Neural cell (in vitro differentiated cells): Measurements from ENCODE around the gene ZBTB7C. TPM values are rescaled to one million over a fixed set of nuclear protein-coding genes. Genes with fewer than 3 reads are reported as not detected.

Experiments used
- H2AFZ ChIP-seq: fragments of 200-600, 300-800 bp; sonication (generic), shearing (Covaris generic); 2 replicates; pipeline ENCODE4 v1.6.0; 2014; ENCODE audit warnings: low read depth, mild to moderate bottlenecking, antibody characterized with exemption, low read length, moderate library complexity
- H3F3A ChIP-seq: fragments of 200-600 bp; shearing (Covaris generic); 2 replicates; pipeline ENCODE4 v1.6.1; 2016; ENCODE audit warnings: mild to moderate bottlenecking, moderate library complexity, mixed read lengths, antibody characterized with exemption, low read length; ENCODE audit not compliant: insufficient read depth, poor library complexity, severe bottlenecking
- H3K27ac ChIP-seq: fragments of 200-600, 300-800 bp; sonication (generic), shearing (Covaris generic); 2 replicates; pipeline ENCODE4 v1.5.1; 2014; ENCODE audit warnings: mild to moderate bottlenecking, low read length, moderate library complexity
- H3K27me3 ChIP-seq: fragments of 300-800, 200-600 bp; sonication (generic), shearing (Covaris generic); 2 replicates; pipeline ENCODE4 v1.6.0; 2014; ENCODE audit warnings: mild to moderate bottlenecking, low read depth, low read length, moderate library complexity; ENCODE audit not compliant: insufficient read depth
- H3K36me3 ChIP-seq: fragments of 300-800, 200-600 bp; sonication (generic), shearing (Covaris generic); 2 replicates; pipeline ENCODE4 v1.5.1; 2014; ENCODE audit warnings: mild to moderate bottlenecking, antibody characterized with exemption, low read length, moderate library complexity; ENCODE audit not compliant: insufficient read depth
- H3K4me2 ChIP-seq: fragments of 300-800, 200-600 bp; sonication (generic), shearing (Covaris generic); 2 replicates; pipeline ENCODE4 v1.6.0; 2014; ENCODE audit warnings: mild to moderate bottlenecking, low read length
- H3K4me3 ChIP-seq: fragments of 300-800, 200-600 bp; sonication (generic), shearing (Covaris generic); 2 replicates; pipeline ENCODE4 v1.5.1; 2014; ENCODE audit warnings: mild to moderate bottlenecking, low read length, moderate library complexity
- H3K79me2 ChIP-seq: fragments of 200-600 bp; shearing (Covaris generic); replicated peaks from 2 replicates; pipeline ENCODE4 v1.6.0; 2014; ENCODE audit warnings: mild to moderate bottlenecking, low read length, moderate library complexity; ENCODE audit not compliant: insufficient read depth
- H3K9ac ChIP-seq: fragments of 300-800, 200-600 bp; sonication (generic), shearing (Covaris generic); 2 replicates; pipeline ENCODE4 v1.6.1; 2016; ENCODE audit warnings: mild to moderate bottlenecking, low read length, mixed read lengths
- H3K9me2 ChIP-seq: fragments of 200-600 bp; shearing (Covaris generic); 2 replicates; pipeline ENCODE4 v1.6.1; 2016; ENCODE audit warnings: mild to moderate bottlenecking, low read length, mixed read lengths; ENCODE audit not compliant: insufficient read depth
- H3K9me3 ChIP-seq: fragments of 200-600, 300-800 bp; sonication (generic), shearing (Covaris generic); 2 replicates; pipeline ENCODE4 v1.6.1; 2016; ENCODE audit warnings: mild to moderate bottlenecking, mixed run types, low read length, moderate library complexity, mixed read lengths
- H4K20me1 ChIP-seq: fragments of 200-600 bp; shearing (Covaris generic); 2 replicates; pipeline ENCODE4 v1.6.1; 2016; ENCODE audit warnings: mild to moderate bottlenecking, mixed run types; ENCODE audit not compliant: insufficient read depth
- EP300 ChIP-seq: fragments of 450-650 bp; conservative IDR thresholded peaks from 2 replicates; pipeline ENCODE4 v1.6.1; 2014; ENCODE audit warnings: antibody characterized with exemption, mild to moderate bottlenecking, moderate library complexity; ENCODE audit not compliant: poor library complexity, severe bottlenecking
- EZH2 ChIP-seq: fragments of 200-600, 300-800 bp; shearing (Covaris generic), sonication (generic); IDR thresholded peaks from 2 replicates; pipeline ENCODE4 v1.6.1; 2014; ENCODE audit warnings: antibody characterized with exemption, low read length, borderline replicate concordance, mild to moderate bottlenecking; ENCODE audit not compliant: insufficient read depth, poor library complexity, severe bottlenecking
- MXI1 ChIP-seq: fragments of 450-650 bp; conservative IDR thresholded peaks from 2 replicates; pipeline ENCODE4 v1.6.1; 2014; ENCODE audit warnings: antibody characterized with exemption, mild to moderate bottlenecking; ENCODE audit not compliant: poor library complexity, severe bottlenecking
- POLR2AphosphoS5 ChIP-seq: IDR thresholded peaks from 2 replicates; pipeline ENCODE4 v1.6.1; 2012
- RAD21 ChIP-seq: fragments of 450-650 bp; conservative IDR thresholded peaks from 2 replicates; pipeline ENCODE4 v1.6.1; 2014; ENCODE audit warnings: antibody characterized with exemption, mild to moderate bottlenecking, moderate library complexity
- SMC3 ChIP-seq: fragments of 450-650 bp; conservative IDR thresholded peaks from 2 replicates; pipeline ENCODE4 v1.6.1; 2014; ENCODE audit warnings: antibody characterized with exemption, mild to moderate bottlenecking, moderate library complexity; ENCODE audit not compliant: poor library complexity
- TAF1 ChIP-seq: IDR thresholded peaks from 2 replicates; pipeline ENCODE4 v1.6.1; 2012; ENCODE audit warnings: low read depth
- polyA plus RNA-seq: library from polyadenylated mRNA; depleted of rRNA; stranded (reverse); fragments of >200 nt; gene quantifications from 2 replicates; pipeline ENCODE4 v1.2.3, GENCODE V29; 2014
- TF ChIP-seq, protein P1 (sequence below): IDR thresholded peaks from 2 replicates; pipeline ENCODE4 v1.6.1; 2012; ENCODE audit warnings: borderline replicate concordance
- TF ChIP-seq, protein P2 (sequence below): fragments of 450-650 bp; IDR thresholded peaks from 2 replicates; pipeline ENCODE4 v1.5.1; 2014; ENCODE audit warnings: antibody characterized with exemption, mild to moderate bottlenecking, moderate library complexity; ENCODE audit not compliant: poor library complexity, severe bottlenecking

The ZBTB7C gene
- polyA plus RNA-seq, 1 donor from 2014 or later, result 2.4 TPM

DNA sequence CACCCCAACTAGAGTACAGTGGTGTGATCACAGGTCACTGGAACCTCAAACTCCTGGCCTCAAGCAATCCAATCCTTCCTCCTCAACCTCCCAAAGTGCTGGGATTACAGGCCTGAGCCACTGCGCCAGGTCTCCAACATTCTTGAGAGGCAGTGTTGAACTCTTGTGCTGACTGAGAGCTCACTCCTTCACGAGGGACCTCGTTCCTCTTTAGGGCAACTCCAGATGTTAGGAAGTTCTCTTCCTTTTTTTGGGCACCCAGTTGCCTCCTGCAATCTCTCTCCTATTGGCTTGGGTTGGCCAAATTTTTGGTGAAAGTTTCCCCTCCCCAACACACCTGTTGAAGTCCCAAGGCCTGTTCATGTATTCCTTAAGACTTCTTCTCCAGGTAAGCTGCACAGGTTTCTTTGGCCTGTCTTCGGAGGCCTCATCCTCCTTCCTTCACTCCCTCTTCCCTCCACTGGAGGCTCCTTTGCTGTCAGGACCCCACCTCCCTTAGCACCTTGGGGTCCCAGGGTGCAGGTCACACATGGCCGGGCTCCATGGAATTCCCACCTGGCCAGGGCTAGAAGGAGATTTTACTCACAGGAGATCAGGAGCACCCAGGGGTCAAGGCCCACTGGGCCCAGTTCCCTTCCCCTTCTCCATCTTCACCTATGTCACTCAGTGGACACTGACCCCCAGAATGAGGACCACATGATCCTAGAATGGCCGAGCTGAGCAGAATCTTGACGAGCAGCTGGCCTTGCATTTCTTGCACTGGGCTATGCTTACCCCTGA lies 384.1 kb downstream of the ZBTB7C start:
- no peaks in the 10 kb centered on the region for H3K9me3 ChIP-seq
- H3K79me2 ChIP-seq, result no peaks in the 10 kb centered on the region
- no peaks in the 10 kb centered on the region for H4K20me1 ChIP-seq
- H3K4me3 ChIP-seq, result no peak overlapping the region
- H3K27ac ChIP-seq, result no peak overlapping the region
- no peaks in the 10 kb centered on the region for H3F3A ChIP-seq
- H3K27me3 ChIP-seq, result no peaks in the 10 kb centered on the region
- H3K36me3 ChIP-seq, result no peaks in the 10 kb centered on the region
- no peak overlapping the region for H3K9ac ChIP-seq
- TF ChIP-seq EP300, result no peak
- TF ChIP-seq SMC3, result no peak
- TF ChIP-seq MXI1, result no peak
- no peak for TF ChIP-seq POLR2AphosphoS5
- TF ChIP-seq, protein P1, sequence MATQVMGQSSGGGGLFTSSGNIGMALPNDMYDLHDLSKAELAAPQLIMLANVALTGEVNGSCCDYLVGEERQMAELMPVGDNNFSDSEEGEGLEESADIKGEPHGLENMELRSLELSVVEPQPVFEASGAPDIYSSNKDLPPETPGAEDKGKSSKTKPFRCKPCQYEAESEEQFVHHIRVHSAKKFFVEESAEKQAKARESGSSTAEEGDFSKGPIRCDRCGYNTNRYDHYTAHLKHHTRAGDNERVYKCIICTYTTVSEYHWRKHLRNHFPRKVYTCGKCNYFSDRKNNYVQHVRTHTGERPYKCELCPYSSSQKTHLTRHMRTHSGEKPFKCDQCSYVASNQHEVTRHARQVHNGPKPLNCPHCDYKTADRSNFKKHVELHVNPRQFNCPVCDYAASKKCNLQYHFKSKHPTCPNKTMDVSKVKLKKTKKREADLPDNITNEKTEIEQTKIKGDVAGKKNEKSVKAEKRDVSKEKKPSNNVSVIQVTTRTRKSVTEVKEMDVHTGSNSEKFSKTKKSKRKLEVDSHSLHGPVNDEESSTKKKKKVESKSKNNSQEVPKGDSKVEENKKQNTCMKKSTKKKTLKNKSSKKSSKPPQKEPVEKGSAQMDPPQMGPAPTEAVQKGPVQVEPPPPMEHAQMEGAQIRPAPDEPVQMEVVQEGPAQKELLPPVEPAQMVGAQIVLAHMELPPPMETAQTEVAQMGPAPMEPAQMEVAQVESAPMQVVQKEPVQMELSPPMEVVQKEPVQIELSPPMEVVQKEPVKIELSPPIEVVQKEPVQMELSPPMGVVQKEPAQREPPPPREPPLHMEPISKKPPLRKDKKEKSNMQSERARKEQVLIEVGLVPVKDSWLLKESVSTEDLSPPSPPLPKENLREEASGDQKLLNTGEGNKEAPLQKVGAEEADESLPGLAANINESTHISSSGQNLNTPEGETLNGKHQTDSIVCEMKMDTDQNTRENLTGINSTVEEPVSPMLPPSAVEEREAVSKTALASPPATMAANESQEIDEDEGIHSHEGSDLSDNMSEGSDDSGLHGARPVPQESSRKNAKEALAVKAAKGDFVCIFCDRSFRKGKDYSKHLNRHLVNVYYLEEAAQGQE, result no peak
- no peak for TF ChIP-seq TAF1
- TF ChIP-seq, protein P2, sequence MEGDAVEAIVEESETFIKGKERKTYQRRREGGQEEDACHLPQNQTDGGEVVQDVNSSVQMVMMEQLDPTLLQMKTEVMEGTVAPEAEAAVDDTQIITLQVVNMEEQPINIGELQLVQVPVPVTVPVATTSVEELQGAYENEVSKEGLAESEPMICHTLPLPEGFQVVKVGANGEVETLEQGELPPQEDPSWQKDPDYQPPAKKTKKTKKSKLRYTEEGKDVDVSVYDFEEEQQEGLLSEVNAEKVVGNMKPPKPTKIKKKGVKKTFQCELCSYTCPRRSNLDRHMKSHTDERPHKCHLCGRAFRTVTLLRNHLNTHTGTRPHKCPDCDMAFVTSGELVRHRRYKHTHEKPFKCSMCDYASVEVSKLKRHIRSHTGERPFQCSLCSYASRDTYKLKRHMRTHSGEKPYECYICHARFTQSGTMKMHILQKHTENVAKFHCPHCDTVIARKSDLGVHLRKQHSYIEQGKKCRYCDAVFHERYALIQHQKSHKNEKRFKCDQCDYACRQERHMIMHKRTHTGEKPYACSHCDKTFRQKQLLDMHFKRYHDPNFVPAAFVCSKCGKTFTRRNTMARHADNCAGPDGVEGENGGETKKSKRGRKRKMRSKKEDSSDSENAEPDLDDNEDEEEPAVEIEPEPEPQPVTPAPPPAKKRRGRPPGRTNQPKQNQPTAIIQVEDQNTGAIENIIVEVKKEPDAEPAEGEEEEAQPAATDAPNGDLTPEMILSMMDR, result no peak
- no peak for TF ChIP-seq RAD21
- H2AFZ ChIP-seq, result no peak overlapping the region
- no peak overlapping the region for H3K4me2 ChIP-seq
- no peaks in the 10 kb centered on the region for H3K9me2 ChIP-seq

DNA sequence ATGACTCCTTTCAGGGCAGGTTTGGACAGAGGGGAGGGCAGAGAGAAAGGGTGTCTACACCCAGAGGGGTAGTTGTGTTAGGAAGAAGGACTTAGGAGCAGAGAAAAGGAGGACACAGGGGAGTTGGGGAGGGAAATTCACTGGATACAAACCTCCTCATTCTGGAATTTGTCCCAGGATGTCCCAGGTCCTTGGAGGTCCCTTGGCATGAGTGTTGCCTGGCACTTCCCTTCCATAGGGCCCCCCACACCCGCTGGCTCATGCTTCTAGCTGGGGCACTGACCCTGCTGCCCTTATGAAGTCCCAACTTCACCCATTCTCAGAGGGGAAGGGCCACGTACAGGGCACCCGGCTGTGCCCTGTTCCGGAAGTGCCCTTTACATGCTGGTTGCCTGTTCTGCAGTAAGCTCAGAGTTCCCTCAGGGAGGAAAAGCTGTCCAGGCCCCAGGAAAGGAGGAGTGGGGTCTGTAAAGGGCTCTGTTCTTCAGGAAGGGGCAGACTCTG lies 385.1 kb downstream of the ZBTB7C start:
- Histone ChIP-seq H3F3A (no peaks in the 10 kb centered on the region), H2AFZ (peak overlapping the region; percentile 4), H3K36me3 (no peaks in the 10 kb centered on the region), H3K79me2 (no peaks in the 10 kb centered on the region), H3K9me2 (no peaks in the 10 kb centered on the region), H3K4me3 (no peak overlapping the region), H3K27ac (peak overlapping the region; percentile 69), H3K27me3 (no peaks in the 10 kb centered on the region), H4K20me1 (no peaks in the 10 kb centered on the region), H3K9ac (peak overlapping the region; percentile 51), H3K9me3 (no peaks in the 10 kb centered on the region), H3K4me2 (no peak overlapping the region)
- no peak for TF ChIP-seq EZH2
- no peak for TF ChIP-seq MXI1
- TF ChIP-seq POLR2AphosphoS5, result no peak
- peak; percentile 43 for TF ChIP-seq SMC3
- TF ChIP-seq TAF1, result no peak
- TF ChIP-seq, protein P2, result peak; percentile 47
- TF ChIP-seq, protein P1, result no peak
- no peak for TF ChIP-seq EP300
- TF ChIP-seq RAD21, result no peak
